ENCODE results near the gene CEND1. TPM values are rescaled to one million over a fixed set of nuclear protein-coding genes. Genes with fewer than 3 reads are reported as not detected.

CEND1 gene
- total RNA-seq, 1 experiment from 2014 or later: 0.81 TPM

GRCh38 chr11:766106-766935 lies 23.6 kb downstream of the CEND1 start:
- peaks cover 11 to 15% of the 10 kb centered on the region in 2 experiments for H3K4me1 Mint-ChIP-seq

More at GRCh38 chr11:766106-766935, 23.6 kb downstream of the CEND1 start:
- H3K4me1 ChIP-seq (ENCODE audit: insufficient read depth, low read length): no peaks in the 10 kb centered on the region
- TF ChIP-seq CTCF (conservative IDR thresholded peaks at IDR 0.05): no peak
- no peak overlapping the region for H3K27ac ChIP-seq (ENCODE audit: insufficient read length, low read depth, low read length)
- no peaks in the 10 kb centered on the region for H3K27me3 ChIP-seq (ENCODE audit: insufficient read depth, low read length)
- no peak overlapping the region for H3K18ac ChIP-seq (ENCODE audit: insufficient read length, low read depth, low read length)
- H3K23ac ChIP-seq (ENCODE audit: insufficient read length, low read depth, low read length): no peak overlapping the region
- H3K4me2 ChIP-seq (ENCODE audit: insufficient read depth, insufficient read length, low read length): no peak overlapping the region
- H3T11ph ChIP-seq (ENCODE audit: low read length): no peak overlapping the region
- H2BK5ac ChIP-seq (ENCODE audit: insufficient read length, low read length): no peak overlapping the region
- H2BK15ac ChIP-seq (ENCODE audit: low read depth, low read length): no peak overlapping the region
- no peak overlapping the region for H4K8ac ChIP-seq (replicated peaks; ENCODE audit: insufficient read length, low read depth, low read length)
- no peak overlapping the region for H3K4ac ChIP-seq (ENCODE audit: low read depth, low read length)
- H4K20me1 ChIP-seq (ENCODE audit: control insufficient read depth, insufficient read depth, insufficient read length): no peaks in the 10 kb centered on the region
- H2AFZ ChIP-seq (ENCODE audit: low read length): no peak overlapping the region
- Mint-ChIP-seq H3K27ac (peak overlapping the region in 1 of 3 experiments; percentile 47; a peak in 3 of 7 replicates), H3K27me3 (ENCODE audit: low read depth) (no peaks in the 10 kb centered on the region), H3K36me3 (ENCODE audit: insufficient read depth in 1 of 3, low read depth in 3 of 3) (peaks cover 20 to 68% (median 61%) of the 10 kb centered on the region in 3 experiments; a peak in 6 of 7 replicates), H3K9me3 (no peaks in the 10 kb centered on the region), H3K4me3 (no peak overlapping the region)
- no peaks in the 10 kb centered on the region for H3K9me3 ChIP-seq (ENCODE audit: control insufficient read depth, low read depth, low read length)
- H3K79me2 ChIP-seq (ENCODE audit: insufficient read depth, low read length): no peaks in the 10 kb centered on the region
- H3K79me1 ChIP-seq (ENCODE audit: insufficient read depth, low read depth, low read length, poor library complexity, severe bottlenecking): no peaks in the 10 kb centered on the region
- H3K23me2 ChIP-seq (ENCODE audit: insufficient read length, low read depth, low read length, poor library complexity, severe bottlenecking): no peaks in the 10 kb centered on the region
- WGBS (ENCODE audit: extremely low coverage, insufficient read length, low lambda C conversion rate): no CpG with 5 or more reads among the region's 11 CpGs
- no peak overlapping the region for H2AK5ac ChIP-seq (ENCODE audit: insufficient read length, low read length)
- no peak overlapping the region for H3K56ac ChIP-seq (ENCODE audit: insufficient read length, low read depth, low read length)
- no peak for DNase-seq
- no peak overlapping the region for H2BK12ac ChIP-seq (ENCODE audit: insufficient read length, low read depth, low read length)
- H3K14ac ChIP-seq (ENCODE audit: insufficient read depth, low read length): no peak overlapping the region; the same call in 1 of the 2 replicates
- no peak overlapping the region for H3K9ac ChIP-seq (ENCODE audit: extremely low read depth, insufficient read length, low read length)
- no peak overlapping the region for H2BK20ac ChIP-seq (ENCODE audit: low read depth, low read length, poor library complexity, severe bottlenecking)
- no peak overlapping the region for H4K5ac ChIP-seq (ENCODE audit: insufficient read length, low read depth, low read length)
- H4K91ac ChIP-seq (ENCODE audit: insufficient read length, low read depth, low read length): no peak overlapping the region
- no peak overlapping the region for H2BK120ac ChIP-seq (ENCODE audit: low read depth, low read length, poor library complexity, severe bottlenecking)

Data from H9 (cell line).